ENCODE measurements around the gene ZNF438. TPM values are rescaled to one million over a fixed set of nuclear protein-coding genes. Genes with fewer than 3 reads are reported as not detected.
"Not testable (repeated sequence)": the region's sequence is repeated elsewhere in the genome, so short reads cannot be mapped to it uniquely, and the experiment has no call there.

The ZNF438 gene, protein sequence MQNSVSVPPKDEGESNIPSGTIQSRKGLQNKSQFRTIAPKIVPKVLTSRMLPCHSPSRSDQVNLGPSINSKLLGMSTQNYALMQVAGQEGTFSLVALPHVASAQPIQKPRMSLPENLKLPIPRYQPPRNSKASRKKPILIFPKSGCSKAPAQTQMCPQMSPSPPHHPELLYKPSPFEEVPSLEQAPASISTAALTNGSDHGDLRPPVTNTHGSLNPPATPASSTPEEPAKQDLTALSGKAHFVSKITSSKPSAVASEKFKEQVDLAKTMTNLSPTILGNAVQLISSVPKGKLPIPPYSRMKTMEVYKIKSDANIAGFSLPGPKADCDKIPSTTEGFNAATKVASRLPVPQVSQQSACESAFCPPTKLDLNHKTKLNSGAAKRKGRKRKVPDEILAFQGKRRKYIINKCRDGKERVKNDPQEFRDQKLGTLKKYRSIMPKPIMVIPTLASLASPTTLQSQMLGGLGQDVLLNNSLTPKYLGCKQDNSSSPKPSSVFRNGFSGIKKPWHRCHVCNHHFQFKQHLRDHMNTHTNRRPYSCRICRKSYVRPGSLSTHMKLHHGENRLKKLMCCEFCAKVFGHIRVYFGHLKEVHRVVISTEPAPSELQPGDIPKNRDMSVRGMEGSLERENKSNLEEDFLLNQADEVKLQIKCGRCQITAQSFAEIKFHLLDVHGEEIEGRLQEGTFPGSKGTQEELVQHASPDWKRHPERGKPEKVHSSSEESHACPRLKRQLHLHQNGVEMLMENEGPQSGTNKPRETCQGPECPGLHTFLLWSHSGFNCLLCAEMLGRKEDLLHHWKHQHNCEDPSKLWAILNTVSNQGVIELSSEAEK
- polyA plus RNA-seq (ENCODE audit: insufficient read length in 4 of 4): 1 to 10 TPM; 7.0 to 9.1 (median 8.6) TPM

DNA sequence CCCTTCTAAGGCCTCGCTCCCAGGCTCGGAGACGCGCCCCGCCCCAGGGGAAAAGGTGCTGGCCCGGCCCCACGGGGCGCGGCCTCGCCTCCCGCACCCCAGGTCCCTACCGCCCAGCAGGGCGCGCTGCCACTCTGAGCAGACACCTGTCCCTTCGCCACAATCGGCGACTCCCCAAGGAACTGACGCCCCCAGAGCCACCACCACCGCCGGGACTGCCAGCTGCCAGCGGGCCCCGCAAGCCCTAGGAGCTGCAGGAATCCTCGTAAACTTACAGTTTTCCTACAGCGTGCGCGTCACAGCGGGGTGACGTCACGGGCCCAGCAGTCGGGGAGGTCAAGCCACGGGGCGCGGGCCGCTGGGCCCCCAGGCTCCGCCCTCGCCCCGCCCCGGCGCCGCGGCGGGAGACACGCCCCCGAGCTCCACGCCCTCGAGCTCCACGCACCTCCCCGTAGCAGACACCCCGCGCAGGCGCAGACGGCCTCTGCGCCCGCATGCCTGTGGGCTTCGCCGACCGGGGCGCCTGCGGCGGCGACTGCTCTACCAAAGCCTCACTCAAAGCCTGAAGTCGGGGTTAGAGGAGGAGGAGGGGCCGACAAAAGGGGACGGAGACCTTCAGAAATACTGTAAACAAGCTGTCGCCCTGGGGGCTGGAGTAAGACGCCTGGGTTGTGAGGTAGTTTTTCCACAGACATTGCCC lies at the start of gene ZNF438:
Gene ZNF438, minus strand, starts transcription at position 308 of the 700 bp plus-strand sequence. CDS start 154,831 bp downstream, outside the sequence.
- peak; percentile 86 to 90 (median 88) for DNase-seq (ENCODE audit: low read depth in 4 of 4, low spot score in 3 of 4)

DNA sequence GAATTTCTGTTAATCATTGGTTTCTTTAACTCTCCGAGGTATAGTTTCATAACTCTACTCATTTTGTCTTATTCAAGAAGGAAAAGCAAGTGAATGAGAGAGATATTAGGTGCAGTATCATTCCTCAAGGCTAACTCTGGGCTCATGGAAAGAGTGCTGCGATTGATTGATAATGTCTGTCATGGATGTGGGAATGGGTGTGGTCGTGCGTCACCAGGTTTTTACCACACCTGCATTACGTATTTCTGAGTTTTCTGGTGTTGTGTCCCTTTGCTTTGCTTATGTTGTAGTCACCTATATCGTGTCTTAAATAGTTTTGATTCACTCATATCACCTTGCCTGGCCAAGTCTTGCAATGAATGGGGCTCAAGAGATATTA lies 44.9 kb upstream of the ZNF438 start:
- no peak for DNase-seq (ENCODE audit: low read depth in 4 of 4, low spot score in 3 of 4)

DNA sequence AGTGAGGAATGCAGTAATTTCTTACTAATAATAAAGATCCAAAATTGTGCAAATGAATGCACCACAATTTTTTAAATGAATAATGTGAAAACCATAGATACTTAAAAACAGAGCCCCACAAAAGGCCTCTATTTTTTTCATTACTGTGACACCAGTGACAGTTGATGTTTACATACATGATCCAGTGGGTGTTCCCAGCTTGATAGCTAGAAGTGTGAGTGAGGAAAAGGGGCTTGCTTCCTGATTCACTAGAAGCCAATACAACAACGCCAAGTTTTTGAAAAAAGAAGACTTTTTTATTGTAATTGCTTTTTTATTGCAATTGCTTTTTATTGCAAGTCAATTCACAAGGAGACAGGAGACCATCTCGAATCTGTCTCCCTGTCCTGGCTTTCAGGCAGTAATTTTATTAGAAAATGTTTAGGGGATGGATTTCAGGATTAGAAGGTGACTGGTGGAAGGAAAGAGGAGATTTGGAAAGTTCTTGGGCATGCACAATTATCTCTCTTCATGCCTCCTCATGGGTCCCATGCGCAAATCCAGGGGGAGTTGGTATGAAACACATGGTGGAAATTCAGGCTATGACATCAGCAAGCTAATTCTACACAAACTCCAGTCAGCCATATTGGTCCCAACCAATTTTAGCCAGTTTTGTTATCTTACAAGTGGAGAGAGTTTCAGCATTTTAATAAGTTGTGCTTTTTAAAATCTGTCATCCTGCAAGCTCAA lies 44.4 kb upstream of the ZNF438 start:
- DNase-seq (ENCODE audit: low read depth in 4 of 4, low spot score in 3 of 4): no peak

DNA sequence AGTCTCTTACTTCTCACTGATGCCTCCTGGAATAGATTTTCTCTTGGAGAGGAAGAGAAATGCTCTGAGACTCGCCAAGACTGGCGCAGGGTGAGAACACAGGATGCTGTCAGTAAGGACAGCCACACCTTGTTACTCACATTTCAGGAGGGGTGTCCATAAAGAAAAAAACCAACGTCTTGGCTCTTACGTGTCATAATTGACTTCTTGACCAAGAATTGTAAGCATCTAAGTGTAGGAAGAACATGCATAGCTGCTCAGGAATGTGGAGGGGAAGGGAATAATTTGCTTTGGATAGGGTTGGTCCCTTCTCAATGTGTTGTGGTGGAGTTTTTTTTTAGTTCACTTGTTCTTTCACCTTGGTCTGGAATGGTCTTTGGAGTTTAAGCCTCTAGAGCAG lies 43.8 kb upstream of the ZNF438 start:
- no peak for DNase-seq (ENCODE audit: low read depth in 4 of 4, low spot score in 3 of 4)

DNA sequence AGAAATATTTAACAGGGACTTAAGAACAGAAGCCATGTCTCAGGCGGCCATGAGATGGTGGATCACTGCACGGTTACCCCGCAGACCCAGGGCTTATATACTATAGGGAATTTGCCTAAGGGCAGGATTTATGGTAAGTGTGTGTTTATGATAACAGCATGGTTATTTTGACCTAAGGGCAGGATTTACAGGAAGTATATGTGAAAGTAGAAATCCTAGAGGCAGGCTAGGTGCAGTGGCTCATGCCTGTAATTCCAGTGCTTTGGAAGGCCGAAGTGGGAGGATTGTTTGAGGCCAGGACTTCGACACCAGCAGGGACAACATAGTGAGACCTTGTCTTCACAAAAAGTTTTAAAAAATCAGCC lies 43.0 kb upstream of the ZNF438 start:
- no peak for DNase-seq (ENCODE audit: low read depth in 4 of 4, low spot score in 3 of 4)

DNA sequence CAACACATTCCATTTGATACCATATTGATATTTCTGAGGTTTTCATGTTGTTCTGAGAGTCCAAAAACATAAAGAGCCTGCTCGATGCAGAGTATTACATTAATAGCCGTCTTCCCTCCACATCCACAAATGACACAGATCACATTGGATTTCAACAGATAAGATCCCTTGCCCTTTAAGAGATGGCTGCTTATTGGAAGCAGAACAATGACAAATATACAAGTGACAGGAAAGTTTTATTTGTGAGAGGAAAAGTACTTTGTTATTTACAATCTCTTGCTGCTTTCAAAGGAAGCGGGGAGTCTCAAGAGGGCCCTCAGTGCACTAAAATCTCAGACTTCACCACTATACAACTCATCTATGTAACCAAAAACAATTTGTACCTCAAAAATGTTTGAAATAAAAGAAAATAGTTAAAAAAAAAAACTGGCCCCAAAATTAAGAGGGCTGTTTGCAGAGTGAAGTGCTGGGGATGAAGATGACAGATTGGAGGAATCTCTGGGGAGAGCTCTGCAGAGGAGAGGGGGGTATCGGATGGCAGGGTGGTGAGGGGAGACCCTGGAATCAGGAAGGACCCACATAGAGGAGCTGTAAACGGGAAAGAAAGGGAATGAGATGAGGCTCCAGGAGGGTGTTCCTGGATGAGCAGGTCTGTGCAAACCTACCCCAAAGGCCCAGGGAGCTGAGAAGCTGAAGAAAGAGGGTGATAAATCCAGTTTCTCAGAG lies 42.5 kb upstream of the ZNF438 start:
- no peak for DNase-seq (ENCODE audit: low read depth in 4 of 4, low spot score in 3 of 4)

DNA sequence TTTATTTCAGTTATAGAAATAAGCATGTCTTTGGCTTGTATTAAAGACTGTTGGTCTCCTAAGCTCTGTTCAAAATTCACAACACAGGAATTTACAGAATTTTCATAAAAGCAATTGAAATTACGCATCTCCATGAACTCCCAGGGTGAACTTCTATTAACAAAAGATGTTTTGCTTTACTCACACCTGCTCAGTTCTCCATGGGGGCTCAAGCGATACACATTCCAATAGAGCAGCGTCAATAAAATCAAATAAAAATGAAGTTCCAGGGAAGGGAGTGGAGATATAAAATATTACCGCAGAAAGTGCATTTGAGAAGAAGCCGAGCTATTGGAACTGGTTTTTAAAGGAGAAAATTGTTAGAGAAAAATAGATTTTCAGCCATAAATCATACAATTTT lies 41.5 kb upstream of the ZNF438 start:
- no peak for DNase-seq (ENCODE audit: low read depth in 4 of 4, low spot score in 3 of 4)

DNA sequence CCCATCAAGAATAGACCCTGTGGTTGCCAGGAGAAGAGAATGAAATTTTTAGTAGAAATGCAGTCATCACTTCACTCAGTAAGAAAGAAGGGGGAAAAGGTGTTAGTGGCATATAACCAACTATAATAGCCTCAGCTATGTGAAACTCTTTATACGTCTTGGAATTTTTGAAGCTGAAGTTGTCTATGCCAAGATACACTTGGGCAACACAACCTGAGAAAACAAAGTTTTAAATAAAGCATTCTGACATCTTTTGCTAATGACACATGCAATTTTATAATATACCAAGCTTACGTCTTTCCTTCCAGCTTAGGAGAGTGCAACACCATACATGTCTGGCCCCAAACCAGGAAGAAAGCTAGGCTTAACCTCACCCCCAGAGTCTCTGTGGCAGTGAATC lies 40.8 kb upstream of the ZNF438 start:
- DNase-seq (ENCODE audit: low read depth in 4 of 4, low spot score in 3 of 4): no peak

DNA sequence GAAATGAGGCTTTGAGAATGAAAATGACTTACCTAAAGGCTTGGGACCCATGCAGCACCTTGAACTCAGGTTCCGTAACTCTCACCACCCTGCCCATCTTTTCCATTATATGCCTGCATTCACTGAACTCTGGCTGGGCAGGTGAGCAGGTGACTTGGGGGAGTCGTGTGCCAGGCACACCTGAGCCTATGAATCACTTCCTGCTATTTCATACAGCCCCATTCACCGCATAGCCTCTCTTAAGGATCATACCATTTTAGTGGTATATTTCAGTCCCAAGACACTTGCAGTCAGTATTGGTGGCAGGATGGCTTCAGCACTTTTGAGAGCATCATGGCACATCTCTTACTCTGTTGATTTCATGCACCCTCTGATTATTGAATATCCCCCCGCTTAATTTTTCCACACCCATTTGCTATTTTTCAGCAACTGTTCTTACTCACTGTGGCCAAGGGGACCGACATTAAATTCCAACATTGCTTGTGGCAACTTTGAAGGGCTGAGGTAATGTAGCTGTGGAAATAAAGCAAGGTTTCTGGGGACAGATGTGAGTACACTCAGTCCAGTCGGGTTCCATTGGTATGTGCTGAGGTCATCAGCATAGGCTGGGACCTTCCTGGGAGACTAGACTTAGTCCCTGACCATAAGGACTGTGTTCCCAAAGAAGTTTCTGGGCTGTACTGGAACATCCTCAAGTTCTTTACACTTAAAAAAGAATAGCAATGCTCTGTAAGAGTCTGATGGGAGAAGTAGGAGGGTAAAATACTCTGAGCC lies 39.8 kb upstream of the ZNF438 start:
- no peak for DNase-seq (ENCODE audit: low read depth in 4 of 4, low spot score in 3 of 4)

DNA sequence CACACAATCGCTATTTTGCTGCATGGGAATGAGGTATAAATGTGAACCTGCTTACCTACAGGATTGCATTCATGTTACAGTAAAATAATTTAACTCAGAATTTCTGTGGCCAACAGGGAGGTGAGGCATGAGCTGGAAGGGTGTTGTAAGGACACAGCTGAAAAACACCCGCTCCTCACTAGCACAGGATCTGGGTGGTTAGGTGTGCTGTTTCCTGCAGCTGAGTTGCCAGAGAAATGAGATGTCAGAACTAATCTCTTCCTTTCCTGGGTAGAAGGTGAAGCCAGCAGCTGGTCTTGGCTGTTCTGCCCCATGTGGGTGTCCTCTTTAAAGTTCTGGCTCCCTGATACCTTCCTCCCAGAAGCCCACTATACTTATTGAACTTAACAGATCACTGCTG lies 39.0 kb upstream of the ZNF438 start:
- no peak for DNase-seq (ENCODE audit: low read depth in 4 of 4, low spot score in 3 of 4)

DNA sequence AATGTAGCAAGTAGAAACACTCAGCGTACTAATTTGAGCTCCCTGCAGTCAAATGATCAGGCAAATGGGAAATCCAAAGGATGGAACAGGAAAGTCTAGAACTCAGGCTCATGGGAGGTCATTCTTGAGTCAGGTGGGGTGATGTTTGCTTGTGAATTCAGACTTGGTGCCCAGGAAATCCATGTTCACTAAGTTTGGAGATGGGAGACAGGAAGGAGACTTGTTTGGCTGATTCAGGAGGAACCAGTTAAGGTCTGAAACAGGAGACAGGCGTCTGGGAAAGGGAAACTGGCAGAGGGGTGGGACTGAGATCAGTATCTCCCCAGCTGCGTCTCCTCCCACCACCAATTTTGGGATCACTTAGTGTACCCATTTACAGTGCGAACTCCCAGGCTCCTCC lies 38.4 kb upstream of the ZNF438 start:
- no peak for DNase-seq (ENCODE audit: low read depth in 4 of 4, low spot score in 3 of 4)

DNA sequence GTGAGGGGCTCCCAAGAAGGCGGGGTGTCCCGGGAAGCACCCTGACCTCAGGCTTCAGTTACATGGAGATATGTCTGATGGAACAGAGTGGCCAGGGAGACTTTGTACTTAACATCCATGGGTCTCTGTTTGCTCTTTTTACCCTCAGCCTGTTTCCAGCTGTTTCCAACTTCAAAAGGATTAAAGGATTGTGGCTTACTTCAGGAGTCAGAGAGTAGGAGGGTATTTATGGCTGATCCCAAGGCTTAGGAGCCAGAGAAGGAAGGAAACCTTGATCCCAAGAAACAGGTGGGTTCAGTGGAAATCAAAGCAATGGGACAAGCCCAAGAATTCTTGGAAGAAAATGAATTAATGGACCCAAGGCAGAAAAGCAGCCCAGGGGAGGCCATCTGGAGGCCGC lies 37.7 kb upstream of the ZNF438 start:
- DNase-seq (ENCODE audit: low read depth in 4 of 4, low spot score in 3 of 4): no peak

DNA sequence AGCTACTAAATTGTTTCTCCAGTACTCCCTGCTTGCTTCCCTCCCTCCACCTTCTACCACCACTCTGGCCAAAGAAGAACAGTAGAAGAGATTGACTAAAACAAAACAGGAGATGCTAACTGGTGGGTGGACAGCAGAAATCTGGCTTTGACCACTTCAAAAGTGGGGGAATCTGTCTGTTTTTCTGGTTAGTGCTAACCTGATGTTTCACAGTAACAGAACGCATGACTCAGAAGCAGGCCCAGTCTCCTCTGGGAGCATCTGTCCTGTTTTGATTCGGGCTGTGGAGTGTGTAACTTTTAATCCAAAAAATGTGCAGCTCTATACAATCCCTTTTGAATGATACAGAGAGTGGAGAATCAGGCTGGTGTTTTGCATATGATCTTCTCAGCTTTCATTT lies 32.7 kb upstream of the ZNF438 start:
- DNase-seq (ENCODE audit: low read depth in 4 of 4, low spot score in 3 of 4): no peak

DNA sequence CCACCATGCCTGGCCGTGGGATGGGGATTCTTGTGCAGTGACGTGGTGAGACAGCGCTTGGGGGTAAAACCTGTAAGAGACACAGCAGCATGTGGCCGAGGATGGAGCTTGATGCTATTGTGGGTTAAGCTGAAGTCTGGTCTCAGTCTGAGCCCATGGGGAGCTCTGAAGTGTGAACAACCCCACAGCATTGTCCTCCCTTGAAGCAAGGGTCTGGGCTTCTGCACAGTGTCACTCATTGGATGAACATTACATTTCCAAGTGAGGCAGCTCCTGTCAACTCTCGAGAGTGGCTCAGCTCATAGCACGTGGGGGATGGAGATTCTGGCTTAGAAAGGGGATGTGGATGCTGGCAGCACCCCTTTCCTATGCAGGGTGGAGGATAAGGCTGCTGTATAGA lies 32.2 kb upstream of the ZNF438 start:
- no peak for DNase-seq (ENCODE audit: low read depth in 4 of 4, low spot score in 3 of 4)

DNA sequence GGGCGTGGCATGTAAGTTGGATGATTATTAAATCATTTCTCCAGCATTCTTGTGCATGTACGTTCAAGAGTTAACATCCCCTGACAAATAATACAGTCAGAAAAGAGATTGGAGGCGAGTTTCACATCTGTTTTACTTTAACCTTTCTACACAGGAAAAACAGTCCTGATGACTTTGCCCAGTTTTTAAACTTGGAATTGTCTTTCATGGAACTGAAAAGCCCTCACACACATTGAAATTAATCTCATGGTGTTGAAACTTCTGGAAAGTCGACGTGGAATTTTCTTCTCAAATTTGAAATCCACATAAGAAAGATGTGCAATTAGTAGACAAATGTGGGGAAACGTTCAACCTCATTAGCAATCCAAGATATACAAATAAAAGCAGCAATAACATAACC lies 31.2 kb upstream of the ZNF438 start:
- no peak for DNase-seq (ENCODE audit: low read depth in 4 of 4, low spot score in 3 of 4)

DNA sequence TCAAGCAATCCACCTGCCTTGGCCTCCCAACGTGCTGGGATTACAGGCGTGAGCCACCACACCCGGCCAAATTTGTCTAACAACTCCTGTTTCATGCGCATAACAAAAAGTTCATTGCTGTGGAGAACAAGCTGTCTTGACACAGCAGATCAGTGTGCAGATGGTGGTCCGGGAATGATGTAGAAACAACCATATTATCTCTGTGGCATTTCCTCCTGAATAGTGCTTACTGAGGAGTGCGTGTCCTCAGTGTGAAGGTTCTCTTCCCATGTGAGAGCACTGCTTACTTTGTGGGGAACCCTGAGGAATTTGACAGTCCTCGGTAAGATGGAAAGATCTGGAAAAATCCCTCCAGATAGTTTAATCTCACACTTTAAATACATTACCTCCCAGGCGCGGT lies 30.3 kb upstream of the ZNF438 start:
- no peak for DNase-seq (ENCODE audit: low read depth in 4 of 4, low spot score in 3 of 4)

DNA sequence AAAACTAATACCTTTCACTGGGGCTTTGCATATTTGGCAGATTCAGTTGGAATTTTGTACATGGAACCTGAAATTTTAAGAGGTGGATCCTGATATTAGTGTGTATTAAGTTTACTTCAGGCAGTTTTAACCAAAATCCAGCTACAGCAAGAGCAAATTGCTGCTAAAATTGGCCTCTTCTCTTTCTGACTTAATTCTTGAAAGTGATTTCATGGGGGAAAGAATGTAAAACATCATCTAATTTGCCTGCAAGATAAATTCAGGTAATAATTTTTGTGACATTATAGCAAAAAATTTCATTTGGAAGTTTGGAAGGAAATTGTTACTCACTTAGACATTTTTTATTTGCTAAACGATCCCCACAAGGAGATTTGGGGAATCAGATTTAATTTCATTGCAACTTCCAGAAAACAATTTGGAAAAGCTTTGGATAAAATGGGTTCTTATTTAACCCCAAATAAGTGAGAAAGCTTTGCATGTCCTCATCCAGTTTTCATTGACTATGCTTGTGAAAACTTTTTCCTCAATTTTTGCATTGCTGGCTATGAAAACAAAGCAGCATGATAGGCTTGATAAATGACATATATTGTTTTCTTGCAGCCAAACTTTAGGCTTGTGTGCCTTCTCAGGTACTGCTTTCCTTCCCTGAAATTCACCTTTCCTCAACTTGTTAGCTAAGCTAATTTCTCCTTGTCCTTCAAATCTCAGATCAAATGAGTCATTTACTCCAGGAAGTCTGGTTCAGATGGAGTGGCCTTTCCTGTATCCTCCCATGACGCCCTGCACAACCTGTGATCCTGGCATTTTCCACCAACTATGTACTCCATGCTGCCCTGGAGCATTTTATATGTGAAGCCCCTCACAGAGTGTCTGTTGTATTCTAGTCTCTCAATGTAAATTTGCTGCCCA lies 27.4 kb upstream of the ZNF438 start:
- DNase-seq (ENCODE audit: low read depth in 4 of 4, low spot score in 3 of 4): no peak

DNA sequence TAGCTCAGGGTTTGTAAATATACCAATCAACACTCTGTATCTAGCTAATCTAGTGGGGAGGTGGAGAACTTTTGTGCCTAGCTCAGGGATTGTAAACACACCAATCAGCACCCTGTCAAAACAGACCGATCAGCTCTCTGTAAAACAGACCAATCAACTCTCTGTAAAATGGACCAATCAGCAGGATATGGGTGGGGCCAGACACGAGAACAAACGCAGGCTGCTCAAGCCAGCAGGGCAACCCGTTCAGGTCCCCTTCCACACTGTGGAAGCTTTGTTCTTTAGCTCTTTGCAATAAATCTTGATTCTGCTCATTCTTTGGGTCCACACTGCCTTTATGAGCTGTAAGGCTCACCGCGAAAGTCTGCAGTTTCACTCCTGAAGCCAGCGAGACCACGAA lies 25.0 kb upstream of the ZNF438 start:
- not testable (repeated sequence) for DNase-seq (ENCODE audit: low read depth in 4 of 4, low spot score in 3 of 4)
